ENCODE measurements around the gene FBXL19.

FBXL19 gene

DNA sequence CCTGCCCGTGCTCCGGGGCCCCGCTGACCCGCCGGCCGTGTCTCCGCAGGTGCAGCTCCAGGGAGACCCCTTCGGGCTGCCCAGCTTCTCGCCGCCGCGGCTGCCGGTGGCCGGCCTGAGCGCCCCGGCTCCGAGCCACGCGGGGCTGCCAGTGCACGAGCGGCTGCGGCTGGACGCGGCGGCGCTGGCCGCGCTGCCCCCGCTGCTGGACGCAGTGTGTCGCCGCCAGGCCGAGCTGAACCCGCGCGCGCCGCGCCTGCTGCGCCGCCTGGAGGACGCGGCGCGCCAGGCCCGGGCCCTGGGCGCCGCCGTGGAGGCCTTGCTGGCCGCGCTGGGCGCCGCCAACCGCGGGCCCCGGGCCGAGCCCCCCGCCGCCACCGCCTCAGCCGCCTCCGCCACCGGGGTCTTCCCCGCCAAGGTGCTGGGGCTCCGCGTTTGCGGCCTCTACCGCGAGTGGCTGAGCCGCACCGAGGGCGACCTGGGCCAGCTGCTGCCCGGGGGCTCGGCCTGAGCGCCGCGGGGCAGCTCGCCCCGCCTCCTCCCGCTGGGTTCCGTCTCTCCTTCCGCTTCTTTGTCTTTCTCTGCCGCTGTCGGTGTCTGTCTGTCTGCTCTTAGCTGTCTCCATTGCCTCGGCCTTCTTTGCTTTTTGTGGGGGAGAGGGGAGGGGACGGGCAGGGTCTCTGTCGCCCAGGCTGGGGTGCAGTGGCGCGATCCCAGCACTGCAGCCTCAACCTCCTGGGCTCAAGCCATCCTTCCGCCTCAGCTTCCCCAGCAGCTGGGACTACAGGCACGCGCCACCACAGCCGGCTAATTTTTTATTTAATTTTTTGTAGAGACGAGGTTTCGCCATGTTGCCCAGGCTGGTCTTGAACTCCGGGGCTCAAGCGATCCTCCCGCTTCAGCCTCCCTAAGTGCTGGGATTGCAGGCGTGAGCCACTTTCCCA lies 21.1 kb upstream of the FBXL19 start:
- peak; percentile 62 for DNase-seq (ENCODE audit: low read depth)
- H3K4me3 ChIP-seq (ENCODE audit: low read depth, low read length), result peak overlapping the region; percentile 61
- TF ChIP-seq, protein P1, sequence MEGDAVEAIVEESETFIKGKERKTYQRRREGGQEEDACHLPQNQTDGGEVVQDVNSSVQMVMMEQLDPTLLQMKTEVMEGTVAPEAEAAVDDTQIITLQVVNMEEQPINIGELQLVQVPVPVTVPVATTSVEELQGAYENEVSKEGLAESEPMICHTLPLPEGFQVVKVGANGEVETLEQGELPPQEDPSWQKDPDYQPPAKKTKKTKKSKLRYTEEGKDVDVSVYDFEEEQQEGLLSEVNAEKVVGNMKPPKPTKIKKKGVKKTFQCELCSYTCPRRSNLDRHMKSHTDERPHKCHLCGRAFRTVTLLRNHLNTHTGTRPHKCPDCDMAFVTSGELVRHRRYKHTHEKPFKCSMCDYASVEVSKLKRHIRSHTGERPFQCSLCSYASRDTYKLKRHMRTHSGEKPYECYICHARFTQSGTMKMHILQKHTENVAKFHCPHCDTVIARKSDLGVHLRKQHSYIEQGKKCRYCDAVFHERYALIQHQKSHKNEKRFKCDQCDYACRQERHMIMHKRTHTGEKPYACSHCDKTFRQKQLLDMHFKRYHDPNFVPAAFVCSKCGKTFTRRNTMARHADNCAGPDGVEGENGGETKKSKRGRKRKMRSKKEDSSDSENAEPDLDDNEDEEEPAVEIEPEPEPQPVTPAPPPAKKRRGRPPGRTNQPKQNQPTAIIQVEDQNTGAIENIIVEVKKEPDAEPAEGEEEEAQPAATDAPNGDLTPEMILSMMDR (conservative IDR thresholded peaks at IDR 0.05; ENCODE audit: low read depth, low read length), result no peak

DNA sequence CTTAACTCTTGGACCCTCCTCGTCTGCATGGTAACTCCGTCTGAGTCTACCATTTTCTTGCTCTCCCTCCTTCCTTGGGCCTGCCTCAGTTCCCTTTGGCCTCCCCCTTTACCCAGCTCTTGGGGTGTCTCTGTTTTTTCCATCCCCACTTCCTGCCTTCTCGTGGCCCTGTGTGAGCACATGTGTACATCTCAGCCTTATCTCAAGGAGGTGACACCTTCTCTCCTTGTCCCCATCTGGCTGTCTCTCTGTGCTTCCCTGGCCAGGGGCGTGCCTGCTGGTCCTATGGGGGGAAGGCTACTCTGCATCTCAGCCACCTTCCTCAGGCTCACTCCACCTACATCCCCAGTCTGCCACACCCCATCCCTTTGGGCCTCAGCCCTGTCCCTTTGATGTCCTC lies 20.4 kb upstream of the FBXL19 start:
- DNase-seq (ENCODE audit: low read depth), result no peak
- TF ChIP-seq, protein P1 (conservative IDR thresholded peaks at IDR 0.05; ENCODE audit: low read depth, low read length), result no peak
- H3K4me3 ChIP-seq (ENCODE audit: low read depth, low read length), result no peak overlapping the region

DNA sequence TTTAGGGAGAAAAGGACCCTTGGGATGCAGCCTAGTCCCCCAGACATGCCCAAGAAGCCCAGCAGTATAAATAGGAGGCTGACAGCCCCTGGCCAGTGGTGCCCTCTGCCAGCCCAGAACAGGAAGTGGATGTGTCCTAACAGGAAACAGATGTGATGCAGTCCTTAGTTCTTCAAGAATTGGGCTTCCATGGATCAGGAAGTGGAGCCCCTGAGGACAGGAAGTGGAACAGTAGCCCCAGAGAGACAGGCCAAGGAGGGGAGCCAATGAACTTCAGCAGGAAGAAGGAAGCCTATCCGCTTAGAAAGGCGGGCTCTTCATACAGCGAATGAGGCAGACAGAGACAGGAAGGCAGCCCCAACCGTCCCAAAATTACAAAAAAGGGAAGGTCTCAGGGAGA lies 19.8 kb upstream of the FBXL19 start:
- TF ChIP-seq, protein P1 (conservative IDR thresholded peaks at IDR 0.05; ENCODE audit: low read depth, low read length), result no peak
- H3K4me3 ChIP-seq (ENCODE audit: low read depth, low read length), result no peak overlapping the region
- DNase-seq (ENCODE audit: low read depth), result peak; percentile 23

DNA sequence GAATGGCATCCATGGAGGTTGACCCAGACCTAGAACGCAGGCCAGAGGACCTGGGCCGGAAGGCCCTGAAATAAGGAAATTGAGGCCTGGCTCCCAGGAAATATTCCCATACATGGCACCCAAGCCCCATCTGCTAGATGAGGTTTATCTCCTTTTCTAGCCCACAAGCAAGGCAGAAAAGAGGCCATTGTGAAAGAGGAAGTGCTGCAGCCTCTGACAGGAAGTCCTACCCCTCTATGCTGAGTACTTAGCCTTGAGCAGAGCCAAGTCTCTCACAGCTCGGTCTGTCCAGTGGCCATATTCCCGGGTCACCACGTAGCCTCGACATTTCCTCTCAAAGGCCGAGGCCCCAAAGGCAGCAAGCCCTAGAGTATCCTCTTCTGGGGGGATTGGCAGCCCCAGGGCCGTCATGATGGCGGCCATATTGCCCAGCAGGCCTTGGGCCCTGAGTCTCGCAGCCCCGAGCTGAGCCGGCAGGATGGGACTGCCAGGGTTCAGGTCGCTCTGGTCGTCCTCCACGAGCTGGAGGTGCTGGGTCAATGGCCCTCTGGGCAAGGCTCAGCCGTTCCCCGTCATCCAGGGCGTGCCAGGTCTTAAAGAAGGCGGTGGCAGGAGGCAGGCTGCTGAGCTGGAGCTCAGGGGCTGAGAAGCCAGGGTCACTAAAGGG lies 19.1 kb upstream of the FBXL19 start:
- TF ChIP-seq, protein P1 (conservative IDR thresholded peaks at IDR 0.05; ENCODE audit: low read depth, low read length), result no peak
- no peak for DNase-seq (ENCODE audit: low read depth)
- no peak overlapping the region for H3K4me3 ChIP-seq (ENCODE audit: low read depth, low read length)

DNA sequence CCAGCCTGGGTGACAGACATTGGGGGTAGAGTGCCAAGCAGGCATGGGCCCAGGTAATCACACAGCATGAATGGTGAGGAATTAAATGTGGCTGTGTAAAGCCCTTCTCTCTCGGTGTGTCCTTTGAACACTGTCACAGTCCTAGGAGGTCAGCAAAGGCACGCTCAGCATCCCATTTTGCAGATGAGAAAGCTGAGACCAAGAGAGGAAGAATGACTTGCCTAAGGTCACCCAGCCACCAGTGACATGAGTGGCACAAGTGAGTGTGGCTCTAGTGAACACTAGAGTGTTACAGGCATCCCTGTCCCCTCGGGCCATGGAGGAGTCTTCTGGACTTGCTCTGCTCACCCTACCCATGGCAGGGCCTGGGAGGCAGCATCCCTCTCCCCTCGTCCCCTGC lies 16.3 kb upstream of the FBXL19 start:
- no peak for DNase-seq (ENCODE audit: low read depth)
- TF ChIP-seq, protein P1 (conservative IDR thresholded peaks at IDR 0.05; ENCODE audit: low read depth, low read length), result no peak
- no peak overlapping the region for H3K4me3 ChIP-seq (ENCODE audit: low read depth, low read length)

DNA sequence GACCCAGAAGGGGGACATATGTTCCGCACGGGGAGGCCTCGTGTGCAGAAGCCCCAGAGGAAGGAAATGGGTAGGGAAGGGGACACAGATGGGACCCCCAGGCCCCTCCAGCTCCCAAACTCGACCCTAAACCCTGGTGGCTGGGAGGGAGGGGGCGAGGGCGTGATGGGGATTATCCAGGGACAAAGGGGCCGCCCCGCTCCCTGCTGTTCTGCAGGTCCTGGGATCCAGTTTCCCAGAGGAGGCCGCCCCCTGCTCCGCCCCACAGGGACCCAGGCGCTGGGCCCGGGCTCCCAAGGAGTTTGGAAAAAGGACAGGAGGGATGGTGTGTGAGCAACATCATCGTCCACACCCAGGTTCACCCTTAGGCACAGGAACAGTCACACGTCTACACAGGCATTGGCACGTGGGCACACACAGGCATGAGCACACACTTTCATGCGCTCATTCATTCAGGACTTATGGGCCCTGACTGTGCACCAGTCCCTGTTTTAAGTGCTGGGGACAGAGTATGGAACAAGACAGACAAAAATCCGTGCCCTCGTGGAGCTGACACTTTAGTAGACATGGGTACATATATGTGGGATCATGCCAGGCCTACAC lies 12.8 kb upstream of the FBXL19 start:
- DNase-seq (ENCODE audit: low read depth), result no peak
- TF ChIP-seq, protein P1 (conservative IDR thresholded peaks at IDR 0.05; ENCODE audit: low read depth, low read length), result no peak
- no peak overlapping the region for H3K4me3 ChIP-seq (ENCODE audit: low read depth, low read length)

Data from choroid plexus epithelial cell (primary cell).